HG02970 (cell line): ENCODE measurements around the gene PACRG.

Experiments used
- ATAC-seq: cut with Tn5 transposase; IDR thresholded peaks from one replicate; pipeline ENCODE4 v1.9.1; 2021; ENCODE audit warnings: mild to moderate bottlenecking, moderate library complexity, moderate number of reproducible peaks; ENCODE audit not compliant: unreplicated experiment, low FRiP score

Gene PACRG

GRCh38 chr6:162709431-162709830 lies 18.3 kb upstream of the PACRG start:
- ATAC-seq = no peak

- no peak for ATAC-seq
These were observed 17.4 kb upstream of the PACRG start for GRCh38 chr6:162710419-162710818.

- no peak for ATAC-seq
These were observed 16.8 kb upstream of the PACRG start for GRCh38 chr6:162710936-162711335.

- no peak for ATAC-seq
These were observed 16.4 kb upstream of the PACRG start for GRCh38 chr6:162711376-162711775.

- no peak for ATAC-seq
These were observed 15.1 kb upstream of the PACRG start for GRCh38 chr6:162712694-162713093.

- no peak for ATAC-seq
These were observed 13.6 kb upstream of the PACRG start for GRCh38 chr6:162713974-162714780.

GRCh38 chr6:162715601-162716000 lies 12.2 kb upstream of the PACRG start:
- no peak for ATAC-seq

GRCh38 chr6:162719528-162719927 lies 8.2 kb upstream of the PACRG start:
- ATAC-seq = no peak

GRCh38 chr6:162721404-162721687 lies 6.4 kb upstream of the PACRG start:
- ATAC-seq = no peak

- ATAC-seq = no peak
These were observed 5.5 kb upstream of the PACRG start for GRCh38 chr6:162722226-162722625.

- no peak for ATAC-seq
These were observed 5.1 kb upstream of the PACRG start for GRCh38 chr6:162722633-162723032.

GRCh38 chr6:162726947-162727321 lies 840 bp upstream of the PACRG start:
- ATAC-seq = peak; percentile 4

GRCh38 chr6:162728197-162728596 lies 423 bp downstream of the PACRG start:
- ATAC-seq = no peak

- ATAC-seq = no peak
These were observed 932 bp downstream of the PACRG start for GRCh38 chr6:162728706-162729105.

GRCh38 chr6:162730502-162730901 lies 2.7 kb downstream of the PACRG start:
- no peak for ATAC-seq

- ATAC-seq = no peak
These were observed 5.7 kb downstream of the PACRG start for GRCh38 chr6:162733489-162733888.

GRCh38 chr6:162736961-162737360 lies 9.2 kb downstream of the PACRG start:
- no peak for ATAC-seq

GRCh38 chr6:162750776-162751175 lies 23.0 kb downstream of the PACRG start:
- ATAC-seq = no peak

- no peak for ATAC-seq
These were observed 23.6 kb downstream of the PACRG start for GRCh38 chr6:162751211-162751859.

- no peak for ATAC-seq
These were observed 26.0 kb downstream of the PACRG start for GRCh38 chr6:162753775-162754174.

- ATAC-seq = no peak
These were observed 42.4 kb downstream of the PACRG start for GRCh38 chr6:162770136-162770535.

- no peak for ATAC-seq
These were observed 43.2 kb downstream of the PACRG start for GRCh38 chr6:162770955-162771354.
